ENCODE measurements around the gene YRDC. TPM values are rescaled to one million over a fixed set of nuclear protein-coding genes. Genes with fewer than 3 reads are reported as not detected.

The YRDC gene
- total RNA-seq, 1 experiment from 2014 or later: 24.6 TPM

- ATAC-seq: no peak
- Mint-ChIP-seq H3K4me3 (no peak overlapping the region), H3K9me3 (no peaks in the 10 kb centered on the region), H3K4me1 (no peaks in the 10 kb centered on the region), H3K36me3 (peaks cover 5% of the 10 kb centered on the region), H3K27ac (no peak overlapping the region), H3K27me3 (ENCODE audit: low read depth) (no peaks in the 10 kb centered on the region)
- no peak for TF ChIP-seq ARID4B (CRISPR knock-in tag; IDR thresholded peaks at IDR 0.05; ENCODE audit: borderline replicate concordance)
- no peak for TF ChIP-seq ZNF317 (CRISPR knock-in tag; IDR thresholded peaks at IDR 0.05; ENCODE audit: borderline replicate concordance, low read depth)
- no peak for TF ChIP-seq ZNF219 (CRISPR knock-in tag; IDR thresholded peaks at IDR 0.05; ENCODE audit: borderline replicate concordance)
- TF ChIP-seq, protein P1, sequence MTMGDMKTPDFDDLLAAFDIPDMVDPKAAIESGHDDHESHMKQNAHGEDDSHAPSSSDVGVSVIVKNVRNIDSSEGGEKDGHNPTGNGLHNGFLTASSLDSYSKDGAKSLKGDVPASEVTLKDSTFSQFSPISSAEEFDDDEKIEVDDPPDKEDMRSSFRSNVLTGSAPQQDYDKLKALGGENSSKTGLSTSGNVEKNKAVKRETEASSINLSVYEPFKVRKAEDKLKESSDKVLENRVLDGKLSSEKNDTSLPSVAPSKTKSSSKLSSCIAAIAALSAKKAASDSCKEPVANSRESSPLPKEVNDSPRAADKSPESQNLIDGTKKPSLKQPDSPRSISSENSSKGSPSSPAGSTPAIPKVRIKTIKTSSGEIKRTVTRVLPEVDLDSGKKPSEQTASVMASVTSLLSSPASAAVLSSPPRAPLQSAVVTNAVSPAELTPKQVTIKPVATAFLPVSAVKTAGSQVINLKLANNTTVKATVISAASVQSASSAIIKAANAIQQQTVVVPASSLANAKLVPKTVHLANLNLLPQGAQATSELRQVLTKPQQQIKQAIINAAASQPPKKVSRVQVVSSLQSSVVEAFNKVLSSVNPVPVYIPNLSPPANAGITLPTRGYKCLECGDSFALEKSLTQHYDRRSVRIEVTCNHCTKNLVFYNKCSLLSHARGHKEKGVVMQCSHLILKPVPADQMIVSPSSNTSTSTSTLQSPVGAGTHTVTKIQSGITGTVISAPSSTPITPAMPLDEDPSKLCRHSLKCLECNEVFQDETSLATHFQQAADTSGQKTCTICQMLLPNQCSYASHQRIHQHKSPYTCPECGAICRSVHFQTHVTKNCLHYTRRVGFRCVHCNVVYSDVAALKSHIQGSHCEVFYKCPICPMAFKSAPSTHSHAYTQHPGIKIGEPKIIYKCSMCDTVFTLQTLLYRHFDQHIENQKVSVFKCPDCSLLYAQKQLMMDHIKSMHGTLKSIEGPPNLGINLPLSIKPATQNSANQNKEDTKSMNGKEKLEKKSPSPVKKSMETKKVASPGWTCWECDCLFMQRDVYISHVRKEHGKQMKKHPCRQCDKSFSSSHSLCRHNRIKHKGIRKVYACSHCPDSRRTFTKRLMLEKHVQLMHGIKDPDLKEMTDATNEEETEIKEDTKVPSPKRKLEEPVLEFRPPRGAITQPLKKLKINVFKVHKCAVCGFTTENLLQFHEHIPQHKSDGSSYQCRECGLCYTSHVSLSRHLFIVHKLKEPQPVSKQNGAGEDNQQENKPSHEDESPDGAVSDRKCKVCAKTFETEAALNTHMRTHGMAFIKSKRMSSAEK (CRISPR knock-in tag; IDR thresholded peaks at IDR 0.05; ENCODE audit: borderline replicate concordance): no peak
- TF ChIP-seq TP53 (CRISPR knock-in tag; IDR thresholded peaks at IDR 0.05): no peak
- no peak for TF ChIP-seq ERG (CRISPR knock-in tag; IDR thresholded peaks at IDR 0.05)
- no peak for TF ChIP-seq ZNF671 (CRISPR knock-in tag; IDR thresholded peaks at IDR 0.05)
- TF ChIP-seq, protein P2, sequence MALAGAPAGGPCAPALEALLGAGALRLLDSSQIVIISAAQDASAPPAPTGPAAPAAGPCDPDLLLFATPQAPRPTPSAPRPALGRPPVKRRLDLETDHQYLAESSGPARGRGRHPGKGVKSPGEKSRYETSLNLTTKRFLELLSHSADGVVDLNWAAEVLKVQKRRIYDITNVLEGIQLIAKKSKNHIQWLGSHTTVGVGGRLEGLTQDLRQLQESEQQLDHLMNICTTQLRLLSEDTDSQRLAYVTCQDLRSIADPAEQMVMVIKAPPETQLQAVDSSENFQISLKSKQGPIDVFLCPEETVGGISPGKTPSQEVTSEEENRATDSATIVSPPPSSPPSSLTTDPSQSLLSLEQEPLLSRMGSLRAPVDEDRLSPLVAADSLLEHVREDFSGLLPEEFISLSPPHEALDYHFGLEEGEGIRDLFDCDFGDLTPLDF (CRISPR knock-in tag; IDR thresholded peaks at IDR 0.05): no peak
- no peak for TF ChIP-seq PRRX2 (CRISPR knock-in tag; IDR thresholded peaks at IDR 0.05)
- no peak for TF ChIP-seq SOX15 (CRISPR knock-in tag; IDR thresholded peaks at IDR 0.05)
- no peak for TF ChIP-seq HMGXB4 (CRISPR knock-in tag; IDR thresholded peaks at IDR 0.05)
- no peak for TF ChIP-seq FOXJ3 (CRISPR knock-in tag; IDR thresholded peaks at IDR 0.05; ENCODE audit: borderline replicate concordance)
- TF ChIP-seq ETV6 (CRISPR knock-in tag; IDR thresholded peaks at IDR 0.05): no peak
- TF ChIP-seq, protein P3, sequence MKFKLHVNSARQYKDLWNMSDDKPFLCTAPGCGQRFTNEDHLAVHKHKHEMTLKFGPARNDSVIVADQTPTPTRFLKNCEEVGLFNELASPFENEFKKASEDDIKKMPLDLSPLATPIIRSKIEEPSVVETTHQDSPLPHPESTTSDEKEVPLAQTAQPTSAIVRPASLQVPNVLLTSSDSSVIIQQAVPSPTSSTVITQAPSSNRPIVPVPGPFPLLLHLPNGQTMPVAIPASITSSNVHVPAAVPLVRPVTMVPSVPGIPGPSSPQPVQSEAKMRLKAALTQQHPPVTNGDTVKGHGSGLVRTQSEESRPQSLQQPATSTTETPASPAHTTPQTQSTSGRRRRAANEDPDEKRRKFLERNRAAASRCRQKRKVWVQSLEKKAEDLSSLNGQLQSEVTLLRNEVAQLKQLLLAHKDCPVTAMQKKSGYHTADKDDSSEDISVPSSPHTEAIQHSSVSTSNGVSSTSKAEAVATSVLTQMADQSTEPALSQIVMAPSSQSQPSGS (CRISPR knock-in tag; IDR thresholded peaks at IDR 0.05; ENCODE audit: borderline replicate concordance, low read depth): no peak
- no peak for TF ChIP-seq ZBTB21 (CRISPR knock-in tag; IDR thresholded peaks at IDR 0.05; ENCODE audit: borderline replicate concordance)
- TF ChIP-seq ZNF263 (CRISPR knock-in tag; IDR thresholded peaks at IDR 0.05; ENCODE audit: low read depth): no peak
- no peak for TF ChIP-seq ZNF396 (CRISPR knock-in tag; IDR thresholded peaks at IDR 0.05; ENCODE audit: borderline replicate concordance)
- TF ChIP-seq OVOL2 (CRISPR knock-in tag; IDR thresholded peaks at IDR 0.05; ENCODE audit: borderline replicate concordance): no peak
- ChIA-PET POLR2A (interaction anchor here (0.6 kb wide), 1 partner anchor 1133 kb away, joined by 4 read pairs; no protein-coding TSS in a partner anchor), CTCF (interaction anchor here (1.3 kb wide), 1 partner anchor 15 kb away, joined by 8 read pairs; the partner anchor contains the start of gene MTF1)
- DNase-seq (ENCODE audit: low spot score): no peak
Measured at GRCh38 chr1:37844536-37844935, 36.5 kb upstream of the YRDC start.
